HG02759 (cell line): ENCODE measurements around the gene PIAS2.

Experiments used
- ATAC-seq: cut with Tn5 transposase; IDR thresholded peaks from one replicate; pipeline ENCODE4 v1.9.1; 2021; ENCODE audit warnings: mild to moderate bottlenecking, moderate library complexity; ENCODE audit not compliant: unreplicated experiment

PIAS2 gene

DNA sequence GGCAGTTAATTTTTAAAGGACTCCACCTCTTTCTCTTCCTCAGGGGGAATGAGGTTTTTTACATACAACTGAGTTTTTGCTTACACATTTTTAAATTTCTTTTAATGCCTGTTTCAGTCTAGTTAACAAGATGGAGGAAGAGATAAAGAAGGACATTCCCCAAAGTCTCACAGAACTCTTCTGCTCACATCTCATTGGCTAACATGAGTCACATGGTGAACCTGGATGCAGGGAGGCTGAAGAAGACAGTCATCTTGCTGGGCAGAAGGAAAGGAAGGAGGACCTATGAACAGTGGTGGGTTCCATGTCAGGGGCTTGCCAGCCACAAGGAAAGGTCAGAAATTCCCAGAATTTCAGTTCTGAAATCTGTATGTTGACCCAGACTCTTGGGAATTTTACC, 150.1 kb downstream of the PIAS2 start:
- ATAC-seq: no peak

GRCh38 chr18:46764586-46764985, 152.7 kb downstream of the PIAS2 start:
- no peak for ATAC-seq

DNA sequence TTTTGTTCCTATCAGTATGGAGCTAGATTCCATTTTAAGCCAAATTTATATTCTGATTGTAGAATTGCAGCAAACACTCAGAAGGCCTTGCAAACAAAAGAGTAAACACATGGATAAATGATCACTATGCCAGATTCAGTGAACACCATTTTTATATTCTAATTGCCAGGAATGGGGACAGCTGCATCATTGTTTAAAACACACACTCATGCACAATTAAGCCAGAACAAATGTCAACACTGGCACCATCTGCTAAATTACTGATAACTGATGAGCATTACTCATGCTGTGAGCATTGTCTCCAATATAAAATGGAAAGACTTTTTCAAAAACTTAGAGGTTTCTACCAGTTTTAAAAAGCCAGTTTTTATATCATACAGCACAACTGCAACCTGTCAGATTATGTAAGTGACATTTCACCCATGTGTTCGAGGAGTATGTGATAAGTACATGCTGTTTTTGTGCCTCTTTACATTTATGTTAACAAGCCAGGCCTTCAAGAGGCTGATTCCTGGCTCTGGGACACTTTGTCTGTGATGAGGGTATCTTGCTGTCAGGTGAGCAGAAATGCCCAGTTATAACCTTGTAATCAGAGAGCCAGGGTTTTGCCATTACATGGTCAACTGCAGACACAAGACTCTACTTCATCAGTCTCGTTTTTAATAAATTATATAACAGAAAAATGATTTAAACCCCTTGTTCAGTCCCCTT, 156.1 kb downstream of the PIAS2 start:
- ATAC-seq: no peak

- ATAC-seq: no peak
Measured at GRCh38 chr18:46759890-46760289, 157.4 kb downstream of the PIAS2 start.

DNA sequence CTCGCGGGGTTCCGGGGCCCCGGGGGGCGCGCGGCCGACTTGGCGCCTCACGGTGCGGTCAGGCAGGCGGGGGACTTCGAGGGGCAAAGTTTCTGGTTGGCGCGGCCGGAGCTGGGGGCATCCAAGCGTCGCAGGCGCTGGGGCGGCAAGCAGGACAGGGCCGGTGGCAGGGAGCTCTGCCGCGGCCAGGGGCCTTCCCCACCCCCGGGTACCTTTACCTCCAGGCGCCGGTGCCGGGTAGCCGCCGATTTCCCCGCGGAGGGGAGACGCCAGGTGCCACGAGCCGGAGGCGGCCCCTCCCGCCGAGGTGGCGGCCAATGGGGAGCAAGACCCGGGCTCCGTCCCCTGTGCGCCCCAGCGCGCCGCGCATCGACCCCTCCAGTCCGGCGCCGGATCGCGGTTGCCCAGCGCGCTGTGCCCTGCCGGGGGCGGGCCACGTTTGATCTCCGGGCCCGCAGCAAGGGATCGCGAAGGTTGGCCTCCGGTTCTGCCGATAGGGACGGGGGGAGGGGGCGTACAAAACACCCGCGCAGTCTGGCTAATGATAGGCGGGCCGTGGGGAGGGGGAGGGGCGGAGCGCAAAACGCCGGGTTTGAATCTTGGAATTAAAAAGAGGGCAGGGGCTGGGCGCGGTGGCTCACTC, 160.6 kb downstream of the PIAS2 start, which contains the start of gene ST8SIA5:
ST8SIA5 (minus strand) TSS at position 495 of the 643 bp plus-strand sequence. CDS start 545 bp downstream, outside the sequence.
- peak; percentile 49 for ATAC-seq

DNA sequence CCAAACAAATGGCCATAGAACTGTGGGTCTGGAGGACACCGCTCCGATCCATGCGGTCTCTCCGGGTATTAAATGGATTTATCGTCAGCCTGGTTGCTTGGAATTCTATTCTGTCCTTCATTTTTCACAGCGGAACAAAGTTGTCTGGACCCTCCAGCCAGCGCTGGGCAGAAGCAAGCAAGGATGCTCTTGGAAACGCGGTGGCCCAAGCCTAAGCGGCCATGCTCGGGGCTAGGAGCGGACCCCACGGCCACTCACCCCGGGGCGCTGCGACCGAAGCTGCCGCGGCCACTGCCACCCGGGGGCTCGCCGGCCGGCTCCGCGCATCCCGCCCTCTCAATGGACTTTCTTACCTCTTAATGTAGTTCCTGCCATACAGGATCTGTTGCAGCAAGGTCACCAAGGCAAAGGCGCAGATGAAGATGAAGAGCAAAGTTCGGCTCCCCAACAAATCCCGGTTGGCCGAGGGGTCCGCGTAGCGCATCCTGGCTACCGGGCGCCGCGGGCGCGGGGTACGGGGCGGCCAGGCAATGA, 161.2 kb downstream of the PIAS2 start:
- peak; percentile 7 for ATAC-seq

DNA sequence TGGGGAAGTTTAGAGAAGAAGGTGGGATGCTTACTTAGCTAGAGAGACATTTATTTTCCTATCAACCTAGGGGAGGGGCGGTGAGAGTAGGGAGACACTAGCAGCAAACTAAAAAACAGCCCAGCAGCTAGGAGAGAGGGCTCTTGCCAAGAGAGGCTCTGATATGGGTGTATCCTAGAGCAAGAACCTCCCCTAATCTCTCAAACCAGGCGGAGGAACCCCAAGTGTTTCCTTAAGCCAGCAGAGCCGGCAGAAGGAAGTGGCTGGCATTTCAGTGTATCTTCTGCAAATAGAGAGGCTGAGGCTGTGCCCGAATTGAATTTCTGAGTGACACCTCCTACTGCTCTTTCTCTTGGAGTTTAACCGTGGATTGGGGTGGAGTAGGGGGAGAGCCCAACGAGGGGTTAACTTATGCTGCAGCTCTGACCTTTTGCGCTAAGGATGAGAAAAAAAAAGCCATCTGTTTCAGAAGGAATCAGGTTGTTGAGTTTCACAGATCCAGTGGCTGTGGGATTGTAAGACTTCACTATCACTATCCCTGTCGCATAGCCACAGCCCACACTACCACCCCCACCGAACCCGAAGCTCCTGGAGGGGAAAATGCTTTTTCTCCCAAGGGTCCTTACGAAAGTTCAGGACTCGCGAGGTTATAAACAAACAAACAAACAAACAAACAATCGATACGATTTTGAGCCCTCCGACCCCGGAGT, 161.8 kb downstream of the PIAS2 start:
- ATAC-seq: no peak

- ATAC-seq: no peak
Measured at GRCh38 chr18:46754661-46755292, 162.5 kb downstream of the PIAS2 start.

GRCh38 chr18:46754188-46754587, 163.1 kb downstream of the PIAS2 start:
- peak; percentile 67 for ATAC-seq
